CD4-positive, alpha-beta T cell (primary cell): ENCODE data around the gene FMN1. TPM values are rescaled to one million over a fixed set of nuclear protein-coding genes. Genes with fewer than 3 reads are reported as not detected.

Experiments
- ATAC-seq: fragments of 200-7000 bp; cut with Tn5 transposase; one replicate; pipeline ENCODE4 v1.10.0; 2022; ENCODE audit warnings: mild to moderate bottlenecking; ENCODE audit not compliant: poor library complexity
- CTCF ChIA-PET: fragments of 350-600 bp; sonication (Branson Sonifier 250); formaldehyde crosslinking; loops from one replicate; lab custom pipeline; 2021; ENCODE audit warnings: antibody characterized with exemption, inconsistent platforms; lab: Charles Lee
- POLR2A ChIA-PET: fragments of 350-600 bp; sonication (Branson Sonifier 250); formaldehyde crosslinking; loops from one replicate; lab custom pipeline; 2021; ENCODE audit warnings: antibody characterized with exemption, inconsistent platforms; lab: Charles Lee
- DNase-seq, 14 experiments: peaks; one replicate each; pipeline ENCODE4 v3.0.0-alpha.2; 2013 to 2020; ENCODE audit warnings: mixed read lengths in 2 of 14
- H3K27ac ChIP-seq, 2 donors: one replicate each; pipeline versions ENCODE4 v1.5.1 to v1.7.0; 2013; ENCODE audit warnings: low read length in 2 of 2, low read depth in 1 of 2, mild to moderate bottlenecking in 1 of 2
- H3K27me3 ChIP-seq, 2 experiments: 1 replicate in 1 of 2; 2 replicates in 1 of 2; pipeline versions ENCODE4 v1.6.1 to v1.7.0; 2013; ENCODE audit warnings: low read length in 2 of 2, control low read depth in 1 of 2, mild to moderate bottlenecking in 1 of 2, moderate library complexity in 1 of 2; ENCODE audit not compliant: insufficient read depth in 2 of 2, control insufficient read depth in 1 of 2
- H3K36me3 ChIP-seq: one replicate; pipeline ENCODE4 v1.6.1; 2013; ENCODE audit warnings: low read length, control low read depth; ENCODE audit not compliant: insufficient read depth
- H3K4me1 ChIP-seq: one replicate; pipeline ENCODE4 v1.6.1; 2013; ENCODE audit warnings: low read length, control low read depth; ENCODE audit not compliant: insufficient read depth
- H3K4me3 ChIP-seq: one replicate; pipeline ENCODE4 v1.5.1; 2013; ENCODE audit warnings: mild to moderate bottlenecking, low read length, moderate library complexity
- H3K9me3 ChIP-seq, 2 experiments: 1 replicate in 1 of 2; 2 replicates in 1 of 2; pipeline versions ENCODE4 v1.6.1 to v1.7.0; 2013; ENCODE audit warnings: low read length in 2 of 2, mild to moderate bottlenecking in 2 of 2, control low read depth in 1 of 2, moderate library complexity in 1 of 2; ENCODE audit not compliant: control insufficient read depth in 1 of 2, insufficient read depth in 1 of 2
- H3K27ac Mint-ChIP-seq: one replicate; pipeline ENCODE4 v1.8.0; 2020; ENCODE audit warnings: mixed read lengths
- H3K27me3 Mint-ChIP-seq: one replicate; pipeline ENCODE4 v1.8.0; 2021; ENCODE audit warnings: mixed read lengths
- H3K36me3 Mint-ChIP-seq: one replicate; pipeline ENCODE4 v1.8.0; 2021; ENCODE audit warnings: low read depth, mixed read lengths
- H3K4me1 Mint-ChIP-seq: one replicate; pipeline ENCODE4 v1.8.0; 2021; ENCODE audit warnings: low read depth, mixed read lengths
- H3K4me3 Mint-ChIP-seq: one replicate; pipeline ENCODE4 v1.8.0; 2020; ENCODE audit warnings: mild to moderate bottlenecking, mixed read lengths
- H3K9me3 Mint-ChIP-seq: one replicate; pipeline ENCODE4 v1.8.0; 2020; ENCODE audit warnings: mixed read lengths
- intact Hi-C, 2 experiments: fragments of 100-400 bp; cut with DNase I in 1 of 2; cut with micrococcal nuclease in 1 of 2; formaldehyde crosslinking; loops; one replicate each; pipeline versions ENCODE4 v1.15.1 to v1.9.0; 2023 to 2025; cut with DNase I, micrococcal nuclease
- total RNA-seq, 174 experiments: library from RNA in 2 of 174; stranded (reverse) in 2 of 174; gene quantifications; one replicate each; pipeline ENCODE4 v1.2.3 and lab custom pipeline; 2021 to 2026
- TF ChIP-seq, protein P1 (sequence below): fragments of 200-600 bp; IDR thresholded peaks from one replicate; pipeline ENCODE4 v1.8.0; 2022; ENCODE audit warnings: antibody characterized with exemption, mild to moderate bottlenecking

FMN1 gene
- total RNA-seq, 2 experiments from 2014 or later = 0.39 to 0.55 TPM

DNA sequence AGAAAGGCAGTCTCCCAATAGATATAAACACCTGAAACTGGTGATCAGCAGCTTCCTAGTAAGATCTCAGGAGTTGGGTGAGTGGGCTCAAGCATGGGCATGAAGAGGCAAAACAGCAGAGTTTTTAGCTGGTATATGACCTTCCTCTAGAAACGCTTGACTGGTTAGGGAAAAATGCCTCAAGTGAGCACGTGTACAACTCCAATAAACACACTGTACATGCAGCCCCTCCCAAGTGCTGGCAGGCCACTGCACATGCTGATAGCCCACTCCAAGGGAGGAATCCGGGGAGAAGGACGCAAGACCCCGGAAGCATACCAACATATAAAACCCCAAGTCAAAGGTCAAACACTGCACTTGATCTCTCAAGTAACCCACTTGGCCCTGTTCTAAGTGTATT lies 143.0 kb downstream of the FMN1 start:
- Histone ChIP-seq H3K27ac (no peak overlapping the region), H3K4me3 (no peak overlapping the region), H3K36me3 (no peaks in the 10 kb centered on the region), H3K4me1 (no peaks in the 10 kb centered on the region), H3K27me3 (no peaks in the 10 kb centered on the region), H3K9me3 (peaks cover 3 to 4% of the 10 kb centered on the region in 2 experiments)
- ChIA-PET POLR2A (no interaction called here), CTCF (no interaction called here)
- Mint-ChIP-seq H3K9me3 (peaks cover 6% of the 10 kb centered on the region), H3K4me3 (no peak overlapping the region), H3K36me3 (peaks cover 5% of the 10 kb centered on the region), H3K4me1 (peaks cover 8% of the 10 kb centered on the region), H3K27ac (no peak overlapping the region), H3K27me3 (no peaks in the 10 kb centered on the region)
- ATAC-seq (no peak), DNase-seq (no peak)
- intact Hi-C loops = no loop called here
- TF ChIP-seq, protein P1, sequence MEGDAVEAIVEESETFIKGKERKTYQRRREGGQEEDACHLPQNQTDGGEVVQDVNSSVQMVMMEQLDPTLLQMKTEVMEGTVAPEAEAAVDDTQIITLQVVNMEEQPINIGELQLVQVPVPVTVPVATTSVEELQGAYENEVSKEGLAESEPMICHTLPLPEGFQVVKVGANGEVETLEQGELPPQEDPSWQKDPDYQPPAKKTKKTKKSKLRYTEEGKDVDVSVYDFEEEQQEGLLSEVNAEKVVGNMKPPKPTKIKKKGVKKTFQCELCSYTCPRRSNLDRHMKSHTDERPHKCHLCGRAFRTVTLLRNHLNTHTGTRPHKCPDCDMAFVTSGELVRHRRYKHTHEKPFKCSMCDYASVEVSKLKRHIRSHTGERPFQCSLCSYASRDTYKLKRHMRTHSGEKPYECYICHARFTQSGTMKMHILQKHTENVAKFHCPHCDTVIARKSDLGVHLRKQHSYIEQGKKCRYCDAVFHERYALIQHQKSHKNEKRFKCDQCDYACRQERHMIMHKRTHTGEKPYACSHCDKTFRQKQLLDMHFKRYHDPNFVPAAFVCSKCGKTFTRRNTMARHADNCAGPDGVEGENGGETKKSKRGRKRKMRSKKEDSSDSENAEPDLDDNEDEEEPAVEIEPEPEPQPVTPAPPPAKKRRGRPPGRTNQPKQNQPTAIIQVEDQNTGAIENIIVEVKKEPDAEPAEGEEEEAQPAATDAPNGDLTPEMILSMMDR = no peak

DNA sequence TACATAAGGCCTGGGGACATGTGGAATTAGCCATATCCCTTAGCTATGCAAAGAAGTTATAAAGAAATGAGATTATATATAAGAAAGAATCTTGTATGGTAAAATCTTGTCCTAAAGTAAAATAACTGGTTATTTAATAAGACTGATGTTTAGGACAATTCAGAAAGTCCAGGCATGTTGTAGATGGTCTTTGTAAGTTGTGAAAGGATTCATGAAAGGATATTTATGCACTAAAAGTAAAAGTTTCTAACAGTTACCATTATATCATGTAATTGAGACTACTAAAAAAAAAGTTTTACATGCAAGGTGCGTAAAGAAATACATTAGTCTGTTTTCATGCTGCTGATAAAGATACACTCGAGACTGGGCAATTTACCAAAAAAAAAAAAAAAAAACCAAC lies 146.3 kb downstream of the FMN1 start:
- intact Hi-C loops = no loop called here

DNA sequence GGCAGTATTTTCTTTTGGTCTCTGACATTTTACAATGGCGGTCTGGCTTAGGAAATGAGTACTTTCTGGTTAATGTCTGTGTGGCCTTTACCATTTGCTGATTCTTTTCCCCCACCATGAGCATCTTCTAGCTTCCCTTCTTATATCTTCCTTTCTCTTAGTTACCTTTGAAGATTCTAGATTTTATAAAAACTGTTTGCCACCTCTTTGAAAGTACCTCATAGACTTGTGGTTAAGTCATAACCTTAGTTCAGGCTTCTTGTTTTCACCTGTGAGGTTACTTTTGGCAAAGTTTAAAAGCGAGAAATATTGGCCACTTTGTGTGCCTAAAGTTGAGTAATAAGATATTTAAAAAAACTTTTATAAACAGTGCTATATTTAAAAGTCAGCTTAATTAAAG lies 147.4 kb downstream of the FMN1 start:
- Mint-ChIP-seq H3K27me3 (no peaks in the 10 kb centered on the region), H3K9me3 (peaks cover 6% of the 10 kb centered on the region), H3K4me1 (peaks cover 10% of the 10 kb centered on the region), H3K4me3 (no peak overlapping the region), H3K36me3 (peaks cover 5% of the 10 kb centered on the region), H3K27ac (peak overlapping the region; percentile 88)
- peaks cover 7 to 15% of the 10 kb centered on the region in 2 experiments for H3K9me3 ChIP-seq
- POLR2A ChIA-PET = no interaction called here
- peak; percentile 86 for ATAC-seq
- H3K4me1 ChIP-seq = no peaks in the 10 kb centered on the region
- CTCF ChIA-PET = no interaction called here
- no peak for DNase-seq
- intact Hi-C loops = loop anchor here in 1 of 2 experiments (2.0 kb wide), 1 partner anchor 24 kb away; no protein-coding TSS in a partner anchor
- TF ChIP-seq, protein P1 = no peak
- no peak overlapping the region for H3K27ac ChIP-seq
- no peaks in the 10 kb centered on the region for H3K36me3 ChIP-seq
- no peak overlapping the region for H3K4me3 ChIP-seq
- H3K27me3 ChIP-seq = no peaks in the 10 kb centered on the region

More for the DNA sequence above, 146.3 kb downstream of the FMN1 start:
- peaks cover 10% of the 10 kb centered on the region for H3K4me1 Mint-ChIP-seq
- Histone ChIP-seq H3K9me3 (peaks cover 6 to 19% of the 10 kb centered on the region in 2 experiments), H3K4me3 (no peak overlapping the region), H3K4me1 (no peaks in the 10 kb centered on the region), H3K27me3 (no peaks in the 10 kb centered on the region), H3K36me3 (no peaks in the 10 kb centered on the region), H3K27ac (no peak overlapping the region)
- peaks cover 6% of the 10 kb centered on the region for H3K9me3 Mint-ChIP-seq
- DNase-seq = no peak
- ChIA-PET POLR2A (no interaction called here), CTCF (no interaction called here)
- no peak for ATAC-seq
- TF ChIP-seq, protein P1 = no peak
- no peaks in the 10 kb centered on the region for H3K27me3 Mint-ChIP-seq
- H3K4me3 Mint-ChIP-seq = no peak overlapping the region
- no peak overlapping the region for H3K27ac Mint-ChIP-seq
- H3K36me3 Mint-ChIP-seq = peaks cover 5% of the 10 kb centered on the region
